Measurements from ENCODE around the gene PRRT2.
A peak's percentile ranks its signal among the peaks of the same experiment; 100 is the strongest.

Gene PRRT2

GRCh38 chr16:29819506-29819905, 7.5 kb downstream of the PRRT2 start:
- peak overlapping the region; percentile 96 for H3K4me3 ChIP-seq (replicated peaks; ENCODE audit: low read depth, low read length)
- DNase-seq (ENCODE audit: low read depth) = no peak
- no peak for TF ChIP-seq CTCF (IDR thresholded peaks at IDR 0.05; ENCODE audit: low read length, missing control alignments)

GRCh38 chr16:29820271-29820701, 8.3 kb downstream of the PRRT2 start, which contains the start of gene MVP:
Gene MVP (plus strand): TSS chr16:29820462. CDS start chr16:29830550, 10,088 bp downstream.
- DNase-seq (ENCODE audit: low read depth) = peak; percentile 63
- no peak for TF ChIP-seq CTCF (IDR thresholded peaks at IDR 0.05; ENCODE audit: low read length, missing control alignments)
- H3K4me3 ChIP-seq (replicated peaks; ENCODE audit: low read depth, low read length) = peak within 1 kb of the TSS; percentile 96

- no peak for TF ChIP-seq CTCF (IDR thresholded peaks at IDR 0.05; ENCODE audit: low read length, missing control alignments)
- H3K4me3 ChIP-seq (replicated peaks; ENCODE audit: low read depth, low read length) = peak overlapping the region; percentile 96
- DNase-seq (ENCODE audit: low read depth) = peak; percentile 23
Measured at GRCh38 chr16:29820730-29821642, 9.0 kb downstream of the PRRT2 start.

GRCh38 chr16:29821643-29822115, 9.7 kb downstream of the PRRT2 start:
- DNase-seq (ENCODE audit: low read depth) = peak; percentile 75
- no peak for TF ChIP-seq CTCF (IDR thresholded peaks at IDR 0.05; ENCODE audit: low read length, missing control alignments)

GRCh38 chr16:29824589-29825144, 12.7 kb downstream of the PRRT2 start:
- no peak for TF ChIP-seq CTCF (IDR thresholded peaks at IDR 0.05; ENCODE audit: low read length, missing control alignments)
- no peak overlapping the region for H3K4me3 ChIP-seq (replicated peaks; ENCODE audit: low read depth, low read length)
- DNase-seq (ENCODE audit: low read depth) = peak; percentile 62

More at GRCh38 chr16:29821643-29822115, 9.7 kb downstream of the PRRT2 start:
- peak overlapping the region; percentile 96 for H3K4me3 ChIP-seq (replicated peaks; ENCODE audit: low read depth, low read length)

GRCh38 chr16:29825145-29826044, 13.4 kb downstream of the PRRT2 start:
- peak; percentile 73 for DNase-seq (ENCODE audit: low read depth)
- TF ChIP-seq CTCF (IDR thresholded peaks at IDR 0.05; ENCODE audit: low read length, missing control alignments) = no peak
- no peak overlapping the region for H3K4me3 ChIP-seq (replicated peaks; ENCODE audit: low read depth, low read length)
